HepG2 (cell line): Measurements from ENCODE around the gene ADRA2B. TPM values are rescaled to one million over a fixed set of nuclear protein-coding genes. Genes with fewer than 3 reads are reported as not detected.

ENCODE experiments used
- ARID5B ChIP-seq: IDR thresholded peaks from 2 replicates; pipeline ENCODE4 v1.4.0; 2020; ENCODE audit warnings: mild to moderate bottlenecking, missing genetic modification reagents
- ATM ChIP-seq: fragments of 450-650 bp; IDR thresholded peaks from 2 replicates; pipeline ENCODE4 v1.7.1; 2017; ENCODE audit warnings: mild to moderate bottlenecking, borderline replicate concordance
- CHD4 ChIP-seq: fragments of 200-600 bp; sonication (generic); IDR thresholded peaks from 2 replicates; pipeline ENCODE4 v1.7.0; 2017; ENCODE audit warnings: mild to moderate bottlenecking, low read length, borderline replicate concordance
- DMAP1 ChIP-seq: IDR thresholded peaks from 2 replicates; pipeline ENCODE4 v1.6.1; 2016
- FOXM1 ChIP-seq: sonication (generic); formaldehyde crosslinking; IDR thresholded peaks from 2 replicates; pipeline ENCODE4 v1.5.0; 2020; ENCODE audit warnings: missing genetic modification reagents
- HMG20A ChIP-seq: IDR thresholded peaks from 2 replicates; pipeline ENCODE4 v1.6.1; 2016; ENCODE audit warnings: borderline replicate concordance
- KLF9 ChIP-seq: IDR thresholded peaks from 2 replicates; pipeline ENCODE4 v1.6.1; 2016; ENCODE audit warnings: low read depth
- NPAS2 ChIP-seq: sonication (generic); formaldehyde crosslinking; IDR thresholded peaks from 2 replicates; pipeline ENCODE4 v1.8.0; 2022; ENCODE audit warnings: mild to moderate bottlenecking, missing genetic modification reagents, borderline replicate concordance
- PRDM15 ChIP-seq: sonication (generic); formaldehyde crosslinking; IDR thresholded peaks from 2 replicates; pipeline ENCODE4 v1.4.0; 2020; ENCODE audit warnings: missing genetic modification reagents
- TAF15 ChIP-seq: fragments of 200-400 bp; formaldehyde crosslinking; IDR thresholded peaks from one replicate; pipeline ENCODE4 v1.6.1; 2018; ENCODE audit warnings: mild to moderate bottlenecking, low read depth, low read length; ENCODE audit not compliant: poor library complexity, severe bottlenecking
- ZNF281 ChIP-seq: sonication (generic); formaldehyde crosslinking; IDR thresholded peaks from 2 replicates; pipeline ENCODE4 v1.4.0; 2020; ENCODE audit warnings: missing genetic modification reagents, borderline replicate concordance
- polyA plus RNA-seq, 8 experiments: library from polyadenylated mRNA; depleted of rRNA in 3 of 8; stranded (reverse) in 7 of 8; unstranded in 1 of 8; fragments of >200 nt; fragmentation: Illumina TruSeq in 4 of 8; extraction: Trizol in 4 of 8; gene quantifications; 2 replicates each; pipeline versions ENCODE4 v1.2.1 to v1.2.3, GENCODE V29; 2011 to 2016; ENCODE audit warnings: low read depth in 4 of 8, missing spikeins in 1 of 8, mixed read lengths in 1 of 8; ENCODE audit not compliant: insufficient read depth in 1 of 8
- total RNA-seq, 5 experiments: library from RNA; depleted of rRNA; stranded (reverse); fragments of >200 nt; fragmentation: Illumina TruSeq; extraction: Trizol; gene quantifications; 2 replicates each; pipeline ENCODE4 v1.2.3, GENCODE V29; 2016; ENCODE audit warnings: low read depth in 1 of 5

The ADRA2B gene
- total and polyA plus RNA-seq, 2 of the 13 experiments (the other 11 are each of a cell fraction or from before 2014, with no cell fraction given): not detected

- TF ChIP-seq FOXM1 (CRISPR knock-in tag) (no peak), TAF15 (no peak), ATM (no peak), CHD4 (no peak), NPAS2 (CRISPR knock-in tag) (no peak), ZNF281 (CRISPR knock-in tag) (no peak), PRDM15 (CRISPR knock-in tag) (no peak), DMAP1 (CRISPR knock-in tag) (no peak), ARID5B (CRISPR knock-in tag) (no peak), HMG20A (CRISPR knock-in tag) (no peak), KLF9 (CRISPR knock-in tag) (no peak)
These were observed 22.8 kb downstream of the ADRA2B start (continued) for GRCh38 chr2:96093528-96093927.
